Ascending aorta (tissue), 2 donors: ENCODE measurements around the gene CAMTA1. TPM values are rescaled to one million over a fixed set of nuclear protein-coding genes. Genes with fewer than 3 reads are reported as not detected.

Experiments
- DNase-seq, 2 donors: peaks; one replicate each; pipeline ENCODE4 v3.0.0-alpha.2; 2019; ENCODE audit warnings: low spot score in 2 of 2
- H3K27ac ChIP-seq, 2 donors: fragments of 200-600 bp; sonication (generic); one replicate each; pipeline ENCODE4 v1.5.1; 2016 to 2017; ENCODE audit warnings: mild to moderate bottlenecking in 1 of 2
- H3K27me3 ChIP-seq: fragments of 200-600 bp; sonication (generic); one replicate; pipeline ENCODE4 v1.5.1; 2017
- H3K36me3 ChIP-seq, 2 donors: fragments of 200-600 bp; sonication (generic); one replicate each; pipeline ENCODE4 v1.5.1; 2016
- H3K4me1 ChIP-seq, 2 donors: fragments of 200-600 bp; sonication (generic); one replicate each; pipeline ENCODE4 v1.5.1; 2016 to 2017; ENCODE audit warnings: mild to moderate bottlenecking in 1 of 2
- H3K4me3 ChIP-seq, 2 donors: fragments of 200-600 bp; sonication (generic); one replicate each; pipeline ENCODE4 v1.5.1; 2016 to 2017; ENCODE audit warnings: mild to moderate bottlenecking in 1 of 2
- H3K9me3 ChIP-seq, 2 donors: fragments of 200-600 bp; sonication (generic); one replicate each; pipeline ENCODE4 v1.5.1; 2016
- CTCF ChIP-seq, 3 experiments: fragments of 200-600 bp in 2 of 3; fragments of 450-650 bp in 1 of 3; sonication (generic) in 2 of 3; IDR thresholded peaks; one replicate each; pipeline ENCODE4 v1.5.1; 2016 to 2019; ENCODE audit warnings: antibody characterized with exemption in 3 of 3, mild to moderate bottlenecking in 1 of 3, moderate library complexity in 1 of 3
- intact Hi-C: fragments of 100-400 bp; cut with DNase I; formaldehyde crosslinking; loops from one replicate; pipeline ENCODE4 v1.15.1; 2023
- total RNA-seq: library from RNA; depleted of rRNA; stranded (reverse); fragments of >200 nt; gene quantifications from one replicate; pipeline ENCODE4 v1.1.0, GENCODE V29; 2016

The CAMTA1 gene
- total RNA-seq, 1 donor from 2014 or later = 53.3 TPM

- TF ChIP-seq CTCF (IDR thresholded peaks at IDR 0.05) = no peak
- no peaks in the 10 kb centered on the region for H3K4me1 ChIP-seq
- intact Hi-C loops = no loop called here
- H3K27ac ChIP-seq = no peak overlapping the region
- no peaks in the 10 kb centered on the region for H3K27me3 ChIP-seq
- H3K9me3 ChIP-seq = no peaks in the 10 kb centered on the region
- DNase-seq = no peak
- H3K36me3 ChIP-seq = no peaks in the 10 kb centered on the region
- no peak overlapping the region for H3K4me3 ChIP-seq
Observed at GRCh38 chr1:7253118-7253480, 467.8 kb downstream of the CAMTA1 start.

- Histone ChIP-seq H3K4me3 (no peak overlapping the region), H3K27ac (no peak overlapping the region), H3K9me3 (no peaks in the 10 kb centered on the region), H3K4me1 (no peaks in the 10 kb centered on the region), H3K36me3 (no peaks in the 10 kb centered on the region), H3K27me3 (no peaks in the 10 kb centered on the region)
- intact Hi-C loops = no loop called here
- no peak for DNase-seq
- no peak for TF ChIP-seq CTCF (IDR thresholded peaks at IDR 0.05)
Observed at GRCh38 chr1:7253988-7254587, 468.8 kb downstream of the CAMTA1 start.

GRCh38 chr1:7255303-7256058, 470.2 kb downstream of the CAMTA1 start:
- intact Hi-C loops = no loop called here
- no peak overlapping the region for H3K4me3 ChIP-seq
- DNase-seq = no peak

GRCh38 chr1:7256526-7256925, 471.3 kb downstream of the CAMTA1 start:
- intact Hi-C loops = no loop called here
- no peak for TF ChIP-seq CTCF (IDR thresholded peaks at IDR 0.05)
- H3K27me3 ChIP-seq = no peaks in the 10 kb centered on the region
- H3K4me1 ChIP-seq = no peaks in the 10 kb centered on the region
- H3K4me3 ChIP-seq = no peak overlapping the region
- no peak overlapping the region for H3K27ac ChIP-seq
- no peaks in the 10 kb centered on the region for H3K9me3 ChIP-seq
- H3K36me3 ChIP-seq = no peaks in the 10 kb centered on the region
- no peak for DNase-seq

More at GRCh38 chr1:7255303-7256058, 470.2 kb downstream of the CAMTA1 start:
- Histone ChIP-seq H3K36me3 (no peaks in the 10 kb centered on the region), H3K9me3 (no peaks in the 10 kb centered on the region), H3K27me3 (no peaks in the 10 kb centered on the region), H3K27ac (no peak overlapping the region), H3K4me1 (no peaks in the 10 kb centered on the region)
- no peak for TF ChIP-seq CTCF (IDR thresholded peaks at IDR 0.05)

- Histone ChIP-seq H3K27me3 (no peaks in the 10 kb centered on the region), H3K36me3 (no peaks in the 10 kb centered on the region), H3K9me3 (no peaks in the 10 kb centered on the region), H3K27ac (no peak overlapping the region), H3K4me1 (no peaks in the 10 kb centered on the region), H3K4me3 (no peak overlapping the region)
- no peak for DNase-seq
- TF ChIP-seq CTCF (IDR thresholded peaks at IDR 0.05) = no peak
- intact Hi-C loops = no loop called here
Observed at GRCh38 chr1:7257225-7257624, 472.0 kb downstream of the CAMTA1 start.
